ENCODE measurements around the gene TBL3. TPM values are rescaled to one million over a fixed set of nuclear protein-coding genes. Genes with fewer than 3 reads are reported as not detected.
"Not testable (repeated sequence)": the region's sequence is repeated elsewhere in the genome, so short reads cannot be mapped to it uniquely, and the experiment has no call there.

The TBL3 gene
- polyA plus RNA-seq (2014; cell fraction: cytosol; rRNA removed): 88.7 and 137 TPM in 2 replicates
- 187 and 198 TPM in 2 replicates for polyA plus RNA-seq (2014; cell fraction: nucleus; rRNA removed)

- DNase-seq (ENCODE audit: low spot score): peak; percentile 93
Measured at GRCh38 chr16:1971796-1972489, at the start of gene TBL3. Gene TBL3, plus strand, starts transcription at chr16:1972053. Its CDS starts 112 bp downstream, at chr16:1972165.

- DNase-seq (ENCODE audit: low spot score): no peak
Measured at GRCh38 chr16:1922357-1922756, 49.5 kb upstream of the TBL3 start.

GRCh38 chr16:1923299-1924034 lies 48.4 kb upstream of the TBL3 start:
- DNase-seq (ENCODE audit: low spot score): peak; percentile 54

GRCh38 chr16:1924095-1924494 lies 47.8 kb upstream of the TBL3 start:
- no peak for DNase-seq (ENCODE audit: low spot score)

GRCh38 chr16:1926271-1926670 lies 45.6 kb upstream of the TBL3 start:
- no peak for DNase-seq (ENCODE audit: low spot score)

GRCh38 chr16:1929105-1929504 lies 42.7 kb upstream of the TBL3 start:
- peak; percentile 78 for DNase-seq (ENCODE audit: low spot score)

- peak; percentile 83 for DNase-seq (ENCODE audit: low spot score)
Measured at GRCh38 chr16:1929578-1930337, 42.1 kb upstream of the TBL3 start.

GRCh38 chr16:1930338-1930720 lies 41.5 kb upstream of the TBL3 start:
- no peak for DNase-seq (ENCODE audit: low spot score)

GRCh38 chr16:1932050-1933028 lies 39.5 kb upstream of the TBL3 start:
- peak; percentile 73 for DNase-seq (ENCODE audit: low spot score)

- DNase-seq (ENCODE audit: low spot score): no peak
Measured at GRCh38 chr16:1933097-1933661, 38.7 kb upstream of the TBL3 start.

GRCh38 chr16:1936945-1937479 lies 34.8 kb upstream of the TBL3 start:
- no peak for DNase-seq (ENCODE audit: low spot score)

GRCh38 chr16:1938316-1938715 lies 33.5 kb upstream of the TBL3 start:
- DNase-seq (ENCODE audit: low spot score): no peak

- DNase-seq (ENCODE audit: low spot score): no peak
Measured at GRCh38 chr16:1938910-1939309, 32.9 kb upstream of the TBL3 start.

GRCh38 chr16:1939833-1940232 lies 32.0 kb upstream of the TBL3 start:
- not testable (repeated sequence) for DNase-seq (ENCODE audit: low spot score)

- DNase-seq (ENCODE audit: low spot score): no peak
Measured at GRCh38 chr16:1940273-1941161, 31.3 kb upstream of the TBL3 start.

GRCh38 chr16:1941162-1942046 lies 30.4 kb upstream of the TBL3 start:
- no peak for DNase-seq (ENCODE audit: low spot score)

GRCh38 chr16:1942047-1942809 lies 29.6 kb upstream of the TBL3 start:
- no peak for DNase-seq (ENCODE audit: low spot score)

Data from SK-N-DZ (cell line).